ENCODE measurements around the gene PDSS2. TPM values are rescaled to one million over a fixed set of nuclear protein-coding genes. Genes with fewer than 3 reads are reported as not detected.

PDSS2 gene
- total and polyA plus RNA-seq, 12 donors, result 6.4 to 39.8 (median 27.6) TPM

DNA sequence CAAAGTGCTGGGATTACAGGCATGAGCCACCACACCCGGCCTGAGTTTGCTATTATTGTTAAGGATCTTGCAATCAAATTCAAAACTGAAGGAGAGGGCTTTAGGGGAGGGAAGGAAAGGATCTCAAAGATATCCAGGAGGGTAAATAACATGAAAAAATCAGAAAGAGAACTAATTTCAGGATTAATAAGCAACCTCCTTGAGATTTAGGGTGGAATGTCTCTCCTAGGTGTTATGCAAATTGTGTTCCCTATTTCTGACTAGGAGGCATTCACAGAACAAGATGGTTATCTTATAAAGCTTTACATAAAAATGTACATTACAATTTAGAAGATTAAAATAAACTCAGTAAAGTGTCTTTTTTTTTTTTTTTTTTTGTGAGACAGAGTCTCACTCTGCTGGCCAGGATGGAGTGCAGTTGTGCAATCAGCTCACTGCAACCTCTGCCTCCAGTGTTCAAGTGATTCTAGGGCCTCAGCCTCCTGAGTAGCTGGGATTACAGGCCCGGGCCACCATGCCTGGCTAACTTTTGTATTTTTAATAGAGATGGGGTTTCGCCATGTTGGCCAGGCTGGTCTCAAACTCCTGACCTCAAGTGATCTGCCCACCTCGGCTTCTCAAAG lies 252.0 kb downstream of the PDSS2 start:
- Histone ChIP-seq H3K36me3 (replicated peaks in 1 of 2) (no peaks in the 10 kb centered on the region), H3K4me1 (replicated peaks in 1 of 2) (peaks cover 0 to 5% of the 10 kb centered on the region in 2 donors), H3K9me3 (replicated peaks in 1 of 3) (no peaks in the 10 kb centered on the region), H3K27me3 (no peaks in the 10 kb centered on the region), H3K27ac (no peak overlapping the region), H3K4me3 (no peak overlapping the region)
- TF ChIP-seq POLR2A (IDR thresholded peaks at IDR 0.05), result no peak
- TF ChIP-seq, protein P1, sequence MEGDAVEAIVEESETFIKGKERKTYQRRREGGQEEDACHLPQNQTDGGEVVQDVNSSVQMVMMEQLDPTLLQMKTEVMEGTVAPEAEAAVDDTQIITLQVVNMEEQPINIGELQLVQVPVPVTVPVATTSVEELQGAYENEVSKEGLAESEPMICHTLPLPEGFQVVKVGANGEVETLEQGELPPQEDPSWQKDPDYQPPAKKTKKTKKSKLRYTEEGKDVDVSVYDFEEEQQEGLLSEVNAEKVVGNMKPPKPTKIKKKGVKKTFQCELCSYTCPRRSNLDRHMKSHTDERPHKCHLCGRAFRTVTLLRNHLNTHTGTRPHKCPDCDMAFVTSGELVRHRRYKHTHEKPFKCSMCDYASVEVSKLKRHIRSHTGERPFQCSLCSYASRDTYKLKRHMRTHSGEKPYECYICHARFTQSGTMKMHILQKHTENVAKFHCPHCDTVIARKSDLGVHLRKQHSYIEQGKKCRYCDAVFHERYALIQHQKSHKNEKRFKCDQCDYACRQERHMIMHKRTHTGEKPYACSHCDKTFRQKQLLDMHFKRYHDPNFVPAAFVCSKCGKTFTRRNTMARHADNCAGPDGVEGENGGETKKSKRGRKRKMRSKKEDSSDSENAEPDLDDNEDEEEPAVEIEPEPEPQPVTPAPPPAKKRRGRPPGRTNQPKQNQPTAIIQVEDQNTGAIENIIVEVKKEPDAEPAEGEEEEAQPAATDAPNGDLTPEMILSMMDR (IDR thresholded peaks at IDR 0.05), result no peak
- no peak for DNase-seq
- intact Hi-C loops (cut with DNase I), result no loop called here
- WGBS, 4 donors, result 95 to 96% (median 95%) methylated on average over 4 of the region's 4 CpGs

DNA sequence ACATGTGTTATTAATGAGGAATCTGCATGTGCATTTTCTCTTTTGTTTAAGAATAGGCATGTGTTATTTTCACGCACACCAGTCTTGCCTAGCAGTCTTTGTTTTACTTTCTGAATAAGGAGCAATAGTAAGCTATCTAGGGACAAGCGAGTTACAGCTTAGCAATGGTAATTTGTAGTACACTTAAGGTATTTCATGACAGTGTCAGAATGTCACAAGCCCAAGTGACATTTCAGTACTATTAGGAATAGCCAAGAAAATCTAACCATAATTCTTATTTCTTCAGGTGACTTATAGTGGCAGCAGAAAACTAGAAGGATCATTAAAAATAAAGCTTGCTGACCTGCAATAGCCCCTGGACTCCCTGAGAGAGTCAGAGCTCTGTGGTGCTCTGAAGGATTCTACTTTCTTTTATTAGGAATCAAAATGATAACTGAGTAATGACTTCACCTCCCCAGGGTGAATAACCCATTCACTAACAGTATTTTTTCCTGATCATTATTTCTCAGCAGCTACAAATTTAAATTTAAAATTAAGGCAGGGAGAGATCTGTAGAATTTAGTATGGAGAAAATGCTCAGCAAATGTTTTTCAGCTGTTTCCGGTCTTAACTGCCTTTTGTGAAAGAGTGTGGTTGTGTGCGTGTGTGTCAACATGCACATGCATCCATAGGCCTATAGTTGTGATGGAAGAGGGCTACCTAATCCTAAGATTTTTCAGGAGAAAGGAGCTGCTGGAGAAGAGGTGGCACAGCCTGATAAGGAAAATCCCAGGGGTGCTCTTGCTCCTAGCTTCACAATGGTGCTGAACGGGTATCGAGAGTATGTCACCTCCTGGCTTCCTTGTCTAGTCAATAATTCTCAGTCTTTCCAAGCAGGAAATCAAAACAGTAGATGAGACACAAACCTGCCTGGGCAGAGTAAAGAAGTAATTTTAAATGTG lies 254.0 kb downstream of the PDSS2 start:
- intact Hi-C loops (cut with DNase I), result no loop called here
- DNase-seq, result no peak
- Histone ChIP-seq H3K4me3 (no peak overlapping the region), H3K36me3 (replicated peaks in 1 of 2) (no peaks in the 10 kb centered on the region), H3K9me3 (replicated peaks in 1 of 3) (no peaks in the 10 kb centered on the region), H3K27ac (no peak overlapping the region), H3K4me1 (replicated peaks in 1 of 2) (no peaks in the 10 kb centered on the region), H3K27me3 (no peaks in the 10 kb centered on the region)
- whole genome bisulfite sequencing, 4 donors, result 98 to 99% (median 98%) methylated on average over 6 of the region's 6 CpGs
- TF ChIP-seq, protein P1 (IDR thresholded peaks at IDR 0.05), result no peak
- TF ChIP-seq POLR2A (IDR thresholded peaks at IDR 0.05), result no peak

DNA sequence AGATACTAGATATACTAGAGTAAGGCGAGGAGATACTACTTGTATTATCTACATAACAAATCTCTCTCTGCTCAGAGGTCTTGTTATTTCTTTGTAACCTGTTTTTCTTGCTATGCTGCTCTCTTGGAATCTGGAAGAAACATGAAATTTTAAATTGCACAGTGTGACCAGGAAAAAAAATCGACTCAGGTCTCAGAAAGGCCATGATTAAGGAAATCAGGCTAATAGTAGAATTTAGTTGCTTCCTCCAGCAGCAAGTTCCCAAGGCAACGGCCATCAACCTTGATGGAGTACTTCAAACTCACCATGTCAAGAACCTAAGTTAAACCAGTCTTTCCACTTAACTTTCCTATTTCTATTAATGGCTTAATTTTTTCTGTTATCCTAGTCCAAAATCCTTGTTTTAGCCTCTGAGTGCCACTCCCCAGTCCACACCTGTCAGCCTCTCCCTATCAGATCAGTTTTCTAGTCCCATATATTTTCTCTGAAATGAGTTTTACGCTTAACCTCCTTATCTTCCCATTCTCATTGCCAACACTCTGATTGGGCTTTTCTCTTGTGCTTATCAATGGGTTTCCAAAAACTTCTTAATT lies 256.4 kb downstream of the PDSS2 start:
- H3K9me3 ChIP-seq (replicated peaks in 1 of 3), result no peaks in the 10 kb centered on the region
- H3K36me3 ChIP-seq (replicated peaks in 1 of 2), result no peaks in the 10 kb centered on the region
- H3K4me1 ChIP-seq (replicated peaks in 1 of 2), result no peaks in the 10 kb centered on the region
- no peak for TF ChIP-seq POLR2A (IDR thresholded peaks at IDR 0.05)
- TF ChIP-seq, protein P1 (IDR thresholded peaks at IDR 0.05), result no peak
- H3K4me3 ChIP-seq, result no peak overlapping the region
- intact Hi-C loops (cut with DNase I), result no loop called here
- WGBS, 4 donors, result 70 to 90% (median 80%) methylated on average over 4 of the region's 4 CpGs
- H3K27ac ChIP-seq, result no peak overlapping the region
- H3K27me3 ChIP-seq, result no peaks in the 10 kb centered on the region
- DNase-seq, result no peak
